Skeletal muscle cell (primary cell): Measurements from ENCODE around the gene TARS3.
"Not testable (repeated sequence)": the region's sequence is repeated elsewhere in the genome, so short reads cannot be mapped to it uniquely, and the experiment has no call there.

ENCODE experiments used
- DNase-seq: peaks from one replicate; pipeline ENCODE4 v3.0.0-alpha.2; 2010; ENCODE audit warnings: low read depth
- H3K4me3 ChIP-seq: 2 replicates; pipeline ENCODE4 v1.5.1; 2011; ENCODE audit warnings: low read depth, mild to moderate bottlenecking, control low read depth, low read length, moderate library complexity

The TARS3 gene

GRCh38 chr15:101723874-101724674, at the start of gene TARS3:
TSS of gene TARS3 (minus strand) at chr15:101724473. CDS start at chr15:101724387, 86 bp downstream.
- DNase-seq = peak; percentile 53
- peak within 1 kb of the TSS; percentile 84 for H3K4me3 ChIP-seq

GRCh38 chr15:101773496-101774100, 49.3 kb upstream of the TARS3 start:
- DNase-seq = no peak
- H3K4me3 ChIP-seq = no peak overlapping the region

GRCh38 chr15:101772921-101773320, 48.6 kb upstream of the TARS3 start:
- no peak for DNase-seq

GRCh38 chr15:101767083-101767640, 42.9 kb upstream of the TARS3 start:
- H3K4me3 ChIP-seq, DNase-seq: not testable (repeated sequence)

More at GRCh38 chr15:101772921-101773320, 48.6 kb upstream of the TARS3 start:
- H3K4me3 ChIP-seq = no peak overlapping the region

GRCh38 chr15:101765772-101766456, 41.6 kb upstream of the TARS3 start:
- H3K4me3 ChIP-seq = no peak overlapping the region
- no peak for DNase-seq

- not testable (repeated sequence) for DNase-seq, H3K4me3 ChIP-seq
Measured at GRCh38 chr15:101765340-101765671, 41.0 kb upstream of the TARS3 start.

GRCh38 chr15:101764669-101765339, 40.5 kb upstream of the TARS3 start:
- H3K4me3 ChIP-seq, DNase-seq: not testable (repeated sequence)

GRCh38 chr15:101746716-101747082, 22.4 kb upstream of the TARS3 start:
- H3K4me3 ChIP-seq, DNase-seq: not testable (repeated sequence)

- not testable (repeated sequence) for H3K4me3 ChIP-seq, DNase-seq
Measured at GRCh38 chr15:101734837-101735236, 10.6 kb upstream of the TARS3 start.

- no peak overlapping the region for H3K4me3 ChIP-seq
- DNase-seq = no peak
Measured at GRCh38 chr15:101733545-101733944, 9.3 kb upstream of the TARS3 start.

- no peak overlapping the region for H3K4me3 ChIP-seq
- DNase-seq = no peak
Measured at GRCh38 chr15:101732772-101733171, 8.5 kb upstream of the TARS3 start.

- no peak overlapping the region for H3K4me3 ChIP-seq
- no peak for DNase-seq
Measured at GRCh38 chr15:101731746-101732145, 7.5 kb upstream of the TARS3 start.

- no peak overlapping the region for H3K4me3 ChIP-seq
- DNase-seq = no peak
Measured at GRCh38 chr15:101727186-101727585, 2.9 kb upstream of the TARS3 start.

- no peak for DNase-seq
- H3K4me3 ChIP-seq = no peak overlapping the region
Measured at GRCh38 chr15:101725073-101725472, 800 bp upstream of the TARS3 start.

- no peak for DNase-seq
- peak overlapping the region; percentile 29 for H3K4me3 ChIP-seq
Measured at GRCh38 chr15:101724675-101725005, 367 bp upstream of the TARS3 start.

- no peak for DNase-seq
- H3K4me3 ChIP-seq = peak overlapping the region; percentile 84
Measured at GRCh38 chr15:101723171-101723873, 951 bp downstream of the TARS3 start.

- no peak for DNase-seq
- H3K4me3 ChIP-seq = no peak overlapping the region
Measured at GRCh38 chr15:101718896-101719295, 5.4 kb downstream of the TARS3 start.

- no peak overlapping the region for H3K4me3 ChIP-seq
- no peak for DNase-seq
Measured at GRCh38 chr15:101712078-101712477, 12.2 kb downstream of the TARS3 start.

GRCh38 chr15:101710806-101711205, 13.5 kb downstream of the TARS3 start:
- DNase-seq = no peak

More at GRCh38 chr15:101710806-101711205, 13.5 kb downstream of the TARS3 start:
- H3K4me3 ChIP-seq = no peak overlapping the region
